Kidney capillary endothelial cell (primary cell): Measurements from ENCODE around the gene RAD51B.

ENCODE experiments used
- DNase-seq: peaks from one replicate; pipeline ENCODE4 v3.0.0-alpha.2; 2018; ENCODE audit warnings: low spot score

The RAD51B gene

DNA sequence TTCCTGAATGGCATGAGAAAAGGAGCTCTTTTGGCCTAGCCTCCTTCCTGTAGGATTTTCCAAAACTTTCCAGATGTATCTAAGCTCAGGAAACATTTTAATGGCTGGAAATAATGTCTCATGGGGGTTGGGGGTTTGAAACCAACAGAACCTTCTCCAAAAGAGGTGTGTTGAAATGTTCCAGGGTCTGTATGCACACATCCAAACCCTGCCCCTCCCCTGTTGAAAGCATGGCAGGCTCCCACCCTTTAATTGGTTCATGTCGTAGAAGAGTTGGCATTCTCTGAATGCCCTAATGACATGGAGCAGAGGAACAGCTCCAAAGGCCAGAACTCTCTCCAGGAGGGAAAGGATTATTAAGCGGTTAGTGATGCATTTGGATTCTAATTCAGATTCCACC, 620.1 kb downstream of the RAD51B start:
- DNase-seq, result no peak

DNA sequence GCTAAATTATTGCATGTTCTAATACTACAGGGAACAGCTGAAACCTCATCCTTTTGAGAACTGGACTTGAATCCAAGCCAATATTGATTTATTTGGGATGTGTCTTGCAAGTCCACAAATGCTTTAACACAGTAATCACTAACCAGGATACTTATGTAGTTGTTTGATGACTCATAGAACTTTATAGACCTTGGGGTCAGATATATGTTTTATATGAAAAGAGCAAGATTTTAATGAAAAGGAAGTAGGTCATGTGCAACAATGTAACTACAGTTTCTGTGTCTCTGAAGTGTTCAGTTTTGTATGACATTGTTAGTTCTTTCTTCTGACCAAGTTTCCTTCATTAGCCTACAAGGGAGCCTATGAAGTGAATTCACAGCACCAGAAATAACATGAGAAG, 621.2 kb downstream of the RAD51B start:
- DNase-seq, result no peak

DNA sequence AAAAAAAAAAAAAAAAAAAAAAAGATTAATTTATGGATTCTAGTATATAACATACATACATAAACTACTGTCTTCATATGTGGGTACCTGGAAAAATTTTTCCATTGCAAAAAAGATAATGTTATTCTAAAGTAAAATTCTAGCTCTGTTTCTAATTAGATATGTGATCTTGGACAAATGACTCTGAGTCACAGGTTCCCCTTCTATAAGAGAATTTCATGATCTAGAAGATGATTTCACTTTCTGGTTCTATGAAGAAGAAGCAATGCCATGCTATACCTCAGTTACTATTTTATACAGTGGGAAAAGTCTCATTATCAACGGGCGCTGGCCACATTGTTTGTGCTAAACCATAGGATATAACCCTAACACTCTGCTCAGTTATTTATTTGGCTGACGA, 622.0 kb downstream of the RAD51B start:
- no peak for DNase-seq

DNA sequence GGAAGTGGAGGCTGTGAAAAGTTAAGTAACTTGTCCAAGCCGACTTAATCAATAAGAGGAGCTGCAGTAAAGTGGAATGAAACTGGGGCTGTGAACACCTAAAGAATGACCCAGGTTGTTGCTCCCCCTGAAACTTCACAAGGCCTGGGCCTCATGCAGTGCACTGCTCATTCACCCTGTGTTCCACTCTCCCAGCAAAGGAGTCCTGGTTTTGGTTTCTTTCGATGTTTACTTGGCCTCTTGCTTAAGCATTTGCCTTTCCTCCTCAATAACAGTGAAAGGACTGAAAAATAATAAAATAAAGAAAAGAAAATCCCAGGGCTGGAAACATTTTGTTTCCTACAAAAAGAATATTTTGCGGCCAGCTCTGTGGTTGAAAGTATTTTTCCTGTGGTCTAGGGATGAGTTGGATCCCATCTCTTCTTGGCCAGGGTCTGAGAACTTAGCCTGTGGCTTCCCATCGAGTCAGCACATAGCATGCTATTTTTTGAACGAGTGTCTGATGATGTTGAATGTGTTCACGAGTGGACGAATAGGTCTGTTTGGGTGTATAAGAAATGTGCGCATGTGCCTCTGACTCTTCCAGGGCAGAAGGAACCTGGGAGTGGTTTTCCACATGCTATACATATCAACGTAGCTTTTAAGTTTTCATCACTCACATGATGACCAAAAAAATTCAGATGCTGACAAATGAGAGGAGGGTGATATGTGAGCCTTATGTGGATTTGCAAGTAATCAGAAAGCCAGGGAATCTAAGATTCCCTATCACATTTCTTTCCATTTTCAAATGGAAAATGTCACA, 623.5 kb downstream of the RAD51B start:
- DNase-seq, result no peak

DNA sequence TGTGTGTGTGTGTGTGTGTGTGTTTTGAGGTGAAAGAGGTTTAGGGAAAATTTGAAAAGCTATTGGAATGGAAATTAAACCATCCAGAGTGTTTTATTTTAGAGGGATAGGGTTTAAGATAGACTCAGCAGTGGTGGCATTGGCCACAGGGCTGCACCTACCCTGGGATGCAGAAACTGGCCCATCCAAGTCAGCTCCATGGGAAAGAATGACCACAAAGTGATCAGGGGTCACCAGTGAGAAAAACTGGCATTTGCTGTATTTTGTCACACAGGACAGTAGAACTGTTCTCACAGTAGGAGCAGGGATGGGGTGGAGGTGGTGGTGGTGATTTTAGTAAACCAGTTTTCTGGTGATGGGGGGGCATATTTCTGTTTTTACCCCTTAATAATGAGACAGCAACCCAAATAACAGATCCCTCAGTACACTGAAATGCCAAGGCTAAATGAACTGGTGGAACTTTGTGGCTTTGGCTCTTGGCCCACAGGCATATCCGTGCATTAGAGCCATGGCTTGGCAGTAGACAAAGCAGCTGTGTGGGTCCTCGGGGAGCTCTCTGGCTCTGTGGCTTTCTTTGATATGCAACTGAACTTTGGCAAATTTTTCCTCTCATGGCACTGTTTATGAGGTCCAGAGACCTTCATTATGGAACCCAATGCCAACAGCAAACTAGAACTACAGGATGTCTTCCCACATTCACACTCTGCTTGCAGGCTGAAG, 625.0 kb downstream of the RAD51B start:
- DNase-seq, result no peak

DNA sequence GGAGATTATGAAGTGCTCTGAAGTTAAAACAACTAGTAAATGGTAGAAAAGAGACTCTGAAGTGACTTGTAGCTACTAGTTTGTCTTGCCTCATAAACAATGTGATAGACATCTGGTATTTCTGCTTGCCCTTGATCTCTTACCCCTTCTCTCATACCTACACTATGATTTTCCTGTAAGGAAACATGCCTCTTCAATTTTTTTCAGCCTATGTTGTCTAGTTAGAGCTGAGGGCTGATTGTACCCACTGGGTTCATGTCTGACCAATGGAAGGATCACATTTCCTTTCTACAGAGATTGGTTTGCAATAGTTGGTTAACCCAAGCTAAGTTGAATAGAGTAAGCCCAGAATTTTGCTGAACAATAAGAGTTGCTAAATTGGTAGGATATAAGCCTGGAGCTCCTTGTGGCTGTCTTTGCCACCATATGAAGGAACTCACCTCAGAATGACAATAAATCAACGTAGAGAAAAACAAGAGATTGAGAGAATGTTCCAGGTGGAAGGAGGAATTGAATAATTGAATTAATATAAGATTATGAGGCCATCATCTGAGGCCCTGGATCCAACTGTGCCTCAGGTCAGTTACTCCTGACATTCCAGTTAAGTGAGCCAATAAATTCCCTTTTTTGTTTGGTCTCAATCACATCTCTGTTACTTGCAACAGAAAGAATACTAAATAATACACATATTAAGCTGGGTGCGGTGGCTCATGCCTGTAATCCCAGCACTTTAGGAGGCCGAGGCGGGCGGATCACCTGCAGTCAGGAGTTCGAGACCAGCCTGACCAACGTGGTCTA, 626.9 kb downstream of the RAD51B start:
- no peak for DNase-seq

DNA sequence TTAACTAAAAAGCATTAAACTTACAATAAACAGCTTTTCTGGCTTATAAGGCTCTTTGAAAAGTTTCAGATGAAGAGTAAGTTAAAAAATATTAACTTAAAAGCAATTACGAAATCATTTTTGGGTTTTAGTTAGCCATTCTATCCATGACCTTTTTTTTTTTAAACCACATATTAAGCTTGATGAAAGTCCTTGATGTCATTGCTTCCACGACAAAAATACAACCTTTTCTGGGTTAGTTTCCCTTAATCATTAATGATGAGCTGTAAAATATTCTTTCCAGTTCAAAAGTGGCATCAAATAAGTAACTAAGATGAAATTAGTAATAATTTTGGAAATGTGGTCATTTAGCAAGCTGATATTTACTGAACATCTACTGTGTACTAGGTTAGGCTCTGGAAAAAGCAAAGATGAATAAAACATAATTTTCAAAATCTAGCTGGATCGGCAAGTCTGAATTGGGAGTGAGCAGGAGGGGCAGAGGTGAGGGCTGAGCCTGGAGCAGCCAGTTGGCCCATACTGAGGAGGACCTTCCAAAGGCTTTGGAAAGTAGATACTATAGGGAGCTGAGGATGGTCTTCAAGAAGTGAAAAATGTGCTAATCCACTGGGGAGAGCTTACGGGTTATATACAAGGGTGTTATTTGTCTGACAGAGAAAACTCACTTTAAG, 628.1 kb downstream of the RAD51B start:
- DNase-seq, result no peak

DNA sequence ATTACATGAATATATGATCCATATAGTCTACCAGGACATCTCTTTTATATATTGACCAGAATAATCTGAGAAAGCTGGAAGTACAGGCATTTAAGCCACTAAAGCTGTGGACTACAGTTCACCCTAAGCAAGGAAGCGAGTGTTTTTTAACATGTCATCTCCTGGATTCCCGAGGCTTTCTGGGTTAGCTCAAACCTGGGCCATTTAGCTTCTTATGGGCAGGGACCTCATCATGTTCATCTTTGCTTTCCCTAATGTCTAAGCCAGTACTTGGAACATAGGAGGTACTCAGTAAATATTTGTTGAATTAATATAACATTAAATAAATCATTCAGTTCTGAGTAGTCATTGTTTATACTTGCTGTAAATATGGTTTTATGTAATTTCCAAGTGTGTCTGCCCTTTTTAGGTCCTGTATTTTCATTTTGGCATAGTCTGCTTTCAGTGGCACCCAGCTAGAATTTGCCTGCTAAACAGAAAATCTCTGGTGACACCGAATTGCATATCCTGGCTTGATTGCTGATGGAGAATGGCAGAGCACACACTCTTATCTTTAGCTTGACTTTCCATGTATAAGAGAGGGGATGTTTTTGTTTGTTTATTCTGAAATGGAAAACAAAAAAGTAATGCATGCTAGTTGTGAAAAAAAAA, 628.8 kb downstream of the RAD51B start:
- no peak for DNase-seq

DNA sequence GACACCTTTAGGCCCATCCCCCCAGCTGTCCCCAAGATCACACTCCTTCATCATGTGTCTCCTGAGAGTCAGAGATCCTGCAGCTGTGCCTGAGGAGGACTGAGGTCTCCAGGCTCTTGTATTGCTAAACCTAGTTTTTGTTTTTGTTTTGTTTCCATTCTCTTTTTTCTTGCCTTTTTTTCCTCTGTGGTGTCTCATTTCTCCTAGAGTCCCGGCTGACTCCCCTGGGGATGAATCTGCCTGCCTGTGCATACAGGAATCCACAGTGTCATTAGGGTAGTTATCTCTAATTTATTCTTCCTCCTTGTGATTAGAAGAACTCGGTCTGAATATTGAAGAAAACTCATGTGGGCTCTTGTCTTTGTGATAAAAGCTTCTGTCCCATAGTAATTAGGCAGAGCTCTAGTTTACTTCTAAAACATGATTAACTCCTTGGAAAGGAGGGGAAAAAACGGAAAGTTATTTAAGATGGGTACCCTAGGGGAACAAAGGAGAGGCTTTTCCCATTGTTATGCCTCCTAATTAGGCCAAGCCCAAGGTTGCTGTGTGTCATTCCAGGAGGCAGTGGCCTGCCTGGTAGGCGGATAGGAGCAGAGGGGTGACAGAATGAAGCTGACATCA, 630.1 kb downstream of the RAD51B start:
- DNase-seq, result no peak

DNA sequence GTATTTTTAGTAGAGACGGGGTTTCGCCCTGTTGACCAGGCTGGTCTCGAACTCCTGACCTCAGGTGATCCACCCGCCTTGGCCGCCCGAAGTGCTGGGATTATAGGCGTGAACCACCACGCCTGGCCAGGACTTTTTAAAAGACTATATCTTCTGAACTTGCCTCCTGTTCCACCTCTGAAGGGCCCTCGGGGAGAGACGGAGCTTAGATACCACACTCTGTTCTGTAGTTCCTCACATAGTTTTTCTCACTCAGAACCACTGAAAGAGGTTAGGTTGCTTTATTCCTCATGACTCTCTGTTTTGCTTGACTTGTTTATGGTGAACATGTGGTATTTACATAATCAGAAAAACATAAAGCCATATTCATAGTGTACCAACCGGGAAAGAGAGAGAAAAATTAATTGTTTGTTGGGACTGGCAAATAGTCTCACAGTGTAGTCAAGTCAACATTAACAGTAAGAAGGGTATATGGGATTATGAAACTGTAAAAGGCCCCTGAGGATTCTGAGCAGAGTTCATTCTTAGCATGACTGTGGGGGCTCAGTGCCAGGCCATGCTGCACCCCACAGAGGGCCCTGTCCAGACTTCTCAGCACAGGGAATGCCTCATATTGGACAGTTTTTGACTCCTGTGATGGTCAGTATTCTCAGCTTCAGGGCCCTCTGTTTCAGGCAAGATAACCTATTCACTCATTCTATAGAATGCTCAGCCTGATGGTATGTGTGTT, 631.0 kb downstream of the RAD51B start:
- DNase-seq, result no peak

DNA sequence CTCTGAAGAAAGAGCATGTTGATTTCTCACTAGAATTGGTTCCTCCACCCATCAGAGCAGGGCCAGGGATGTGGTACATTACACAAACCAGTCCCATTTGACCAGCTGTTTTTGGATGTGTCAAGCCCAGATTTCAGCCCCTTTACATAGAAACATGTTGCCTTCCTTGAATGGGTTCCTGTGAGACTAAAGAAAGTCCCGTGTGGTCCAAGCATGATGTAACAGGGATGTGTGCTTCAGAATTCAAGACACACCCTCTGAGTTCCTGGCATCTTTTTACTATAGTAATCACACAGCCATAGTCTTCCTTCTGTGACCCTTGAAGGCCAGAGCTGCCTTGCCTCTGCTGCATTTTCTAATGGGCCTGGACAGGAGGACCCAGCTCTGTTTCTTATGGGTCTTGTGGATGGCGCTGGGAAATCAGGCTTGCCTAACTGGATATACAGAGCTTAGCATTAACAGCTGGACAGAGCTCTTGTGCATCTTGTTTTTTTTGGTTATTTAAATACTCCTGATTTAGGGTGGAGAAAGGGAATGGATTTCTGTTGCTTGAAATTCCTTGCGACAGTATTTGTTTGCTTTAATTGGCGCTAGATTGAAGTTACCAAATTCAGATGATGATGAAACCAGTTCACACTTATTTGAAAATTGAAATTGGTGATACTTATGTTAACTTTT, 632.3 kb downstream of the RAD51B start:
- DNase-seq, result no peak

DNA sequence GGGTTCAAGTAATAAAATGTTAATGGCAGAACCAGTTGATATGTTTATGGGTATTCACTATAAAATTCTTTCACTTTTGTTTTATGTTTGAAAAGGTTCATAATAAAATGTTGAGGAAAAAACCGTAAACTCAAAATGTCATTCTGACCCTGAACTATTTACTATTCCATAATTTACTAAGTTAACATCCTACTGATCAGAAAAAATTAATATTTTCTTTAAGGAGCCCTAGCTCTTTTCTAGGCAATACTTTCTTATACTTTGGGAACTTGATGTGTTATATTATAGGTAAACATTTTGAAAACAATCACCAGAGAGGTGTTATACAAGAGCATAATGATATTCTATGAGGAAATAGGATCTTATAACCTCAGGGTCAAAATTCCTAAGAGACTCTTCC, 638.7 kb downstream of the RAD51B start:
- no peak for DNase-seq

DNA sequence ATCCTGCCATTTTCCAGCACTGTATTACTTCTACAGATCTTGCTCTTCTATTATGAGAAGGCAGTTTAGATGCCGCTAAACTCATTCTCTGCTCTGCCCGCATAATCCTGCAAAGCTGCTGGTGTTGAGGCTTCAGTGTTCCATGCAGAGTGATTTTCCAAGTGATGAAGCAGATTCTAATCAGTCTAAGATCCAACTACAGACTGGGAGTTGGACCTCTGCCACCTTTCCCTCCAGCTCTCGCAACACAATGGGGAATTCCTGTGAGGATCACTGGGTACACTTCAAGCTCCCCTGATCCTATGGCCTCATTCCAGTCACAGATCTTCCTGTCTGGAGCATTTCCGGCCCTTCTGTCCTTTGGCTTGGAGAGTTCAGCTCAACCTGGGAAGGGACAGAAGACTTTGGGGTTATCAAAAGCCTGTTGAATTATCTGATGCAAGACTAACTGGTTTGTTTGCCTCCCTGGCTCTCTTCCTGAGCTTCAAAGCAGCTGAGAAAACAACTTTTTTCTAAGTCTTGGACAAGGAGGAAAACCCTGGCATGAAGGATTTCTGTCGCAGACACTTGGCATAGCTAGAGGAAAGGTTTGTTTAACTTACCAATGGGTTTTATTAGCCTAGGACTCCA, 639.4 kb downstream of the RAD51B start:
- DNase-seq, result peak; percentile 98

DNA sequence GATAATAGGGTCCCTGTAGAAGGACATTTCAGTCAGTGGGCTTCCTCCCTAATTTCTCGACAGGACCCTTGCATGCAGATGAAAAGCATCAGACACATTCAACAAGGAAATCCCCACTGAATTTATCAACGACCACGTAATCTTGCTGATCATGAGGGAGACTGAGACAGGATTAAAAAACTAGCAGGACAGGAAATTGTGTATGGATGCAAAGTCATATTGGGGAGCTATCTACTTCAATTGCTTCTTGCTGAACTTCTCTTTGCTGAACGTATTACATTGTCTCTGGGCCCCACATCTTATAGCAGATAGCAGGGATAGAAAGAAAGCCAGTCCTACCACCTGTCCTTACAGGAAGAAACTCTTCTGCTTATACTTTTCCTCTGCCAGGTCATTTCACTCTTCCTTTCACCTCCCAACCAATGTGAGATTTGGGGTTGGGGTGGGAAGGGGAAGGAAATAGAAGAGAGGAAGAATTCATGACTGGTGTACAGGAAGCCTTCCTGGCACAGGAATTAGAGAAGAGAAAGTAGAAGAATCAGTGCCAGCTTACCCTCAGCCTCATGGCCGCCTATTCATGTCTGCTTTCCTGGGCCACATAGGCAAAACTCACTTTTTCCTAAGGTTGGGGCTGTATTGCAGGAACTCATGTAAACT, 640.0 kb downstream of the RAD51B start:
- DNase-seq, result peak; percentile 28

DNA sequence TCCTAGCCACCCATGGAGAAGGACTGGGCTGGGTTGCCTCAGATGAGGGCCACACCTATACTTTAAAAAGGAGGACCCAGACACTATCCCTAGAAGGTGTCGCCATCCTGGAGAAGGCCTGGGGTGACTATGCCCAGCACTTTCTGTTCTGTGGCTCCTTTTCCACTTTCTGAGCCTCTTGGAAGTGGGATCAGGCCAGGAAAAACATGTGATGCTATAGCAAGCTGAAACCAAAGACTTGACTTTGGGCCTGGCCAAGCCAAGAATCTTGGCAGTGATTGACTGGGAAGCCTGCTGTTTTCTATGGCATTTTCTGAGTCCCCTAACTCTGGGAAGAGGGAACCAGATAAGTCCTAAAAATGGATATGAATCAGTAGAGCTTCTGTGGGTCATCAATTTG, 641.0 kb downstream of the RAD51B start:
- no peak for DNase-seq

DNA sequence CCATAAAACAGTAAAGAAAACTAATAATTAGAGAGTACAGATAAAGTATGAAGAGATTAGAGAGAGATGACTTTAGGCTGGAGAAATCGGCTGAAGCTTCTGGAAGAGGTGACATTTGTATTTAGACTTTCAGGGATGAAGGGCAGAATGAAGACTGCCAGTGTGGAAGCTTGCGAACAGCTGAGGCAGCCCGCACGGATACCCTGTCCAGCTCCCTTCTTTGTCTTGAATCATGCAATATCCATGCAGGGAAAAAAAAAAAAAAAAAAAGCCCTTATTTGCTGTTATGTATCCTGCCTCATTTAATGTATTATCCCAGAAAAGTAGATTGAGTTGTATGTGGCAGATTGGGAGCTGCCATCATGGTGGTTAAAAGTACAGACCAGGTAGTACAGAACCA, 641.5 kb downstream of the RAD51B start:
- no peak for DNase-seq

DNA sequence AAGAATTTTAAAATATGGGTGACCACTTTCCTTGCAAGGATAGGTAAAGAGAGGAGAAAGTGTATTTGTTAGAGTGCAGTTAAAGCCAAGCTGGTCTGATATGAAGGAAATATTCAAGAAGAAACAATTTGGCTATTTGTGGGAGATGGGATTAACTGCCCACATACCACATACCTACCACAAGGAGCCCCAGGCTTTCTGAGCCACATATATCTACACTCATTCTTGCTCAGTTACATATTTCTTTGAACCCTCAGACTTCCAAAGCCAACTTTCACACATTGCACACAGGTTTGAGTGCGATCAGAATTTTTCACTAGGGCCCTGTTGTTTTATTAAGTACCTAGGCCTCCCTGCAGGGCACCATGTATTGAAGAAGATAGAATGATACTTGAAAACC, 643.1 kb downstream of the RAD51B start:
- no peak for DNase-seq

DNA sequence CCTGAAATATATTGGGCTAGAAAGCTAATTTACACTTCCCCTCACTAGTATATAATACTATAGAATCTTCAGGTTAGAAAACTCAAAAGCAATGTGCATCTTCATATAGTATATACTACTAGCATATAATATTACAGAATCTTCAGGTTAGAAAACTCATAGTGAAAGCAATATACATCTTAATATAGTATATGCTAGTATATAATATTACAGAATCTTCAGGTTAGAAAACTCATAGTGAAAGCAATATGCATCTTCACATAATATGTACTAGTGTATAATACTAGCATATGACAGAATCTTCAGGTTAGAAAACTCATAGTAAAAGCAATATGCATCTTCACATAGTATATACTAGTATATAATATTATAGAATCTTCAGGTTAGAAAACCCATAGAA, 643.7 kb downstream of the RAD51B start:
- no peak for DNase-seq
